GM12873 (cell line): ENCODE measurements around the gene FLRT2.

Experiments
- TF ChIP-seq, protein P1 (sequence below): IDR thresholded peaks from 2 replicates; pipeline ENCODE4 v1.5.1; 2012; ENCODE audit warnings: low read depth, mild to moderate bottlenecking, moderate library complexity, low read length, control low read depth; ENCODE audit not compliant: insufficient read depth; ENCODE audit errors: missing control alignments

FLRT2 gene

DNA sequence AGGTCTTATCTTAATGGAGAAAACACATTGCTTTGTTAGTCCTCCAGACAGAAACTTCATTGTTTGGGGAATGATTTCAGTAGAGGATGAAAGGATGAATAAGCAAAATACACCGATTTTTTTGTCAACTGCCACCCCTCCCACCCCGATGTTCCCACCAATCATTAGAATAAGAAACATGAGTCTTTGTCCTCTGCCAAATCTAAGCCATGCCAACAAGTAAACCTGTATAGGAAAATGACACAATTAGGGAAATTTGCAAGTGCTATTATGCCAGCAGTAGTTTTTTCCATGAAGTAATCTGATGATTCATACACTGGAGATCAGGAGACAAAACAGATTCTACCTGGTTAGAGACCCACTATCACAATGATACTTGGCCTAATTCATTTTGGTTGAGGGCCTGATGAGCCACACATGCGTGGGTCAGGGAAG lies 35.9 kb downstream of the FLRT2 start:
- TF ChIP-seq, protein P1, sequence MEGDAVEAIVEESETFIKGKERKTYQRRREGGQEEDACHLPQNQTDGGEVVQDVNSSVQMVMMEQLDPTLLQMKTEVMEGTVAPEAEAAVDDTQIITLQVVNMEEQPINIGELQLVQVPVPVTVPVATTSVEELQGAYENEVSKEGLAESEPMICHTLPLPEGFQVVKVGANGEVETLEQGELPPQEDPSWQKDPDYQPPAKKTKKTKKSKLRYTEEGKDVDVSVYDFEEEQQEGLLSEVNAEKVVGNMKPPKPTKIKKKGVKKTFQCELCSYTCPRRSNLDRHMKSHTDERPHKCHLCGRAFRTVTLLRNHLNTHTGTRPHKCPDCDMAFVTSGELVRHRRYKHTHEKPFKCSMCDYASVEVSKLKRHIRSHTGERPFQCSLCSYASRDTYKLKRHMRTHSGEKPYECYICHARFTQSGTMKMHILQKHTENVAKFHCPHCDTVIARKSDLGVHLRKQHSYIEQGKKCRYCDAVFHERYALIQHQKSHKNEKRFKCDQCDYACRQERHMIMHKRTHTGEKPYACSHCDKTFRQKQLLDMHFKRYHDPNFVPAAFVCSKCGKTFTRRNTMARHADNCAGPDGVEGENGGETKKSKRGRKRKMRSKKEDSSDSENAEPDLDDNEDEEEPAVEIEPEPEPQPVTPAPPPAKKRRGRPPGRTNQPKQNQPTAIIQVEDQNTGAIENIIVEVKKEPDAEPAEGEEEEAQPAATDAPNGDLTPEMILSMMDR = no peak

DNA sequence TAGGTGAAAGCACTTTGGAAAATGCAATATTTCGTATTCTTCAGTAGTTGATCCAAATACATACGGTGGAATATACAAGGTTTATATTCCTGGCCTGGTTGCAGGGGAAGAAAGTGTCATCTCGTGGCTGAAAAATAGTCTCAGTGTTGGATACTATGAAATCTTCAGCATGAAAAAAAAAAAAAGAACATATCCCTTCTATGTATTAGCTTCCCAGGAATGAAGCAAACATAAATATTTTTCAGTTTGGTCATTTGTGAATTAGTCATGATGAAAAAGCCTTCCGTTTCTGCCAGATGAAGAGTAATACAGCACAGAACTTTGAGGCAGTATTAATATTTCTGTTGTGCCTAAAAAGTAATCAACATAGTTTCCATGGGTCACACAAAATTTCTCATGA lies 36.7 kb downstream of the FLRT2 start:
- TF ChIP-seq, protein P1 = no peak

- TF ChIP-seq, protein P1 = no peak
These were observed 42.1 kb downstream of the FLRT2 start for GRCh38 chr14:85572011-85572410.

DNA sequence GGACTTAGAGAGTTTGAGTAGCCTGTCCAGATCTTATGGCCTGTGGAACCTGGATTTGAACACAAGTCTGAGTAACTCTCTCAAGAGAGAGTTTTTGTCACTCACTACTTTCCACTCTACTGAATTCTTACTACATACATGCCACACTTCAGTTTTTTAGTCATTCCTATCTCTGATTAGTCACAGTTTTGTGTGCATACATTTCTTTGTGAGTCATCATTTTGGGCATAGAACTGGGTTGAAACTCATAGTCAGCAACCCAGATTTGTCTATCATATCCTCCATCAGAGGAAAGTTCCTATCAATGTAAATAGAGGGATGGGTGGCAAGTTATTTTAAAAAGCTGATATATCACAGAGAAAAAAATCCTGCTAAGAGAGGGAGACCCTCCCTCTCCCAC lies 42.9 kb downstream of the FLRT2 start:
- TF ChIP-seq, protein P1 = no peak

GRCh38 chr14:85573406-85573805 lies 43.5 kb downstream of the FLRT2 start:
- TF ChIP-seq, protein P1 = no peak

DNA sequence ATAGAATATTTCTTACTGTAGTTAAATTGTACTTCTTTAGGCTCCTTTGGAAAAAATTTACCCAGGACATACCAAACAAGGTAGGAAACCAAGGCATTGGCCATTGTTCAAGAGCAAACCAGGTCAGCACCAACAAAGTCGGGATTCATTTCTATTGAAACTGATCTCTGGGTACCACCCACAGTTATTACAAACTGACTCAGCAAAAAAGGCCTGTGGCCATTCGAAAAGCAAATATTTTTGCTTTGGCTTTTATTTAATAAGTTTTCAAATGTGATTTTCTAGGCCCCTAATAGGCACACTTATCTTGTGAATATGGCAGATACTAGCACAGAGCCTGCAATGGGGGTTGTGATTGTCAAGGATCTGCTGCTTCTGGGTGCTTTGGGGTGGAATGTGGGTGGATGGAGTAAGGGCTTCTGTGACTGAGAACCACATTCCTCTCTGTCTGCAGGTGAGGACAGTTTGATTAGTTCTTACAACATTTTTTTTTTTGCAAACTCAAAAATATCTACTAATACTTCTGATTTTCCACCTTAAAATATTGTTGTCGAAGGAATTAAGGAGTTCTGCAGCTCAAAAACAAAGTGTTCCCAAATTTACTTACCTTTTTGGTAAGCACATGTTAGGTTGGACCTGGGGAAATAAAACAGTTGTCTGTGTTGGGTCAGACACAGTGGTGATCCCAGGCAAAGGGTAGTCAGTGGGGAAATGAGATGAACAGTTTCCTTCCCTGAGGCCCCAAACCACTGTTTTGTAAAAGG lies 45.1 kb downstream of the FLRT2 start:
- TF ChIP-seq, protein P1 = no peak

GRCh38 chr14:85575617-85575898 lies 45.6 kb downstream of the FLRT2 start:
- TF ChIP-seq, protein P1 = no peak
